SK-N-MC (cell line): ENCODE results near the gene BCAS4.

Experiments used
- DNase-seq: peaks from one replicate; pipeline ENCODE4 v3.0.0-alpha.2; 2011; ENCODE audit warnings: low read depth, low spot score
- H3K27ac ChIP-seq: fragments of 200-600 bp; sonication (generic); 2 replicates; pipeline ENCODE4 v1.5.1; 2016; ENCODE audit warnings: mixed run types
- H3K36me3 ChIP-seq: fragments of 200-600 bp; sonication (generic); 2 replicates; pipeline ENCODE4 v1.6.1; 2017; ENCODE audit warnings: antibody characterized with exemption, low read length, mixed read lengths; ENCODE audit not compliant: insufficient read depth
- H3K4me3 ChIP-seq: fragments of 200-600 bp; sonication (generic); 2 replicates; pipeline ENCODE4 v1.5.1; 2016
- H3K9ac ChIP-seq: fragments of 200-600 bp; sonication (generic); 2 replicates; pipeline ENCODE4 v1.8.0; 2017; ENCODE audit warnings: mixed run types, mixed read lengths; ENCODE audit not compliant: insufficient read length
- H3K9me3 ChIP-seq: fragments of 200-600 bp; sonication (generic); 2 replicates; pipeline ENCODE4 v1.6.1; 2017; ENCODE audit warnings: low read depth, mild to moderate bottlenecking, antibody characterized with exemption, low read length, moderate library complexity, mixed read lengths
- EZH2 ChIP-seq: fragments of 200-600 bp; sonication (generic); IDR thresholded peaks from one replicate; pipeline ENCODE4 v1.6.1; 2017; ENCODE audit warnings: antibody characterized with exemption
- FOXP2 ChIP-seq: optimal IDR thresholded peaks from 2 replicates; pipeline ENCODE3; 2011; ENCODE audit warnings: mild to moderate bottlenecking, moderate library complexity; ENCODE audit not compliant: insufficient read depth; ENCODE audit errors: extremely low read length, control extremely low read depth
- POLR2AphosphoS5 ChIP-seq: IDR thresholded peaks from 2 replicates; pipeline ENCODE4 v1.6.1; 2012; ENCODE audit warnings: mild to moderate bottlenecking, low read depth, low read length, borderline replicate concordance

The BCAS4 gene

DNA sequence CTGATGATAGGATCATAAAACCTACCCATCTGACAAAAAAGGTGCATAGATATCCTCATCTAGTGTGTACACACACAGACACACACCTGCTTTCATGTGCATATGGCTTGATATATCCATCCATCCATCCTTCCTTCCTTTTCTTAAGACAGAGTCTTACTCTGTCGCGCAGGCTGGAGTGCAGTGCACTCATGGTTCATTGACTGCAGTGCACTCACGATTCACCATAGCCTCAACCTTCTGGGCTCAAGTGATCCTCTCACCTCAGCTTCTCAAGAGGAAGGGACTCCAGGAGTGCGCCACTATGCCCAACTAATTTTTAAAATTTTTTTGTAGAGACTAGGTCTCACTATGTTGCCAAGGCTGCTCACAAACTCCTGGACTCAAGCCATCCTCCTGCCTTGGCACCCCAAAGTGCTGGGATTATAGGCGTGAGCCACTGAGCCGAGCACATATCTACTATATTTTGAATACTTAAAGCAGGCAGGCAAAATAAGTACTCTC, 109.3 kb downstream of the BCAS4 start:
- Histone ChIP-seq H3K9me3 (no peaks in the 10 kb centered on the region), H3K27ac (peak overlapping the region; percentile 34; the same call in 1 of the 2 replicates), H3K4me3 (no peak overlapping the region), H3K9ac (no peak overlapping the region), H3K36me3 (peaks cover 69% of the 10 kb centered on the region)
- DNase-seq, result no peak
- no peak for TF ChIP-seq FOXP2
- no peak for TF ChIP-seq EZH2
- TF ChIP-seq POLR2AphosphoS5, result no peak

DNA sequence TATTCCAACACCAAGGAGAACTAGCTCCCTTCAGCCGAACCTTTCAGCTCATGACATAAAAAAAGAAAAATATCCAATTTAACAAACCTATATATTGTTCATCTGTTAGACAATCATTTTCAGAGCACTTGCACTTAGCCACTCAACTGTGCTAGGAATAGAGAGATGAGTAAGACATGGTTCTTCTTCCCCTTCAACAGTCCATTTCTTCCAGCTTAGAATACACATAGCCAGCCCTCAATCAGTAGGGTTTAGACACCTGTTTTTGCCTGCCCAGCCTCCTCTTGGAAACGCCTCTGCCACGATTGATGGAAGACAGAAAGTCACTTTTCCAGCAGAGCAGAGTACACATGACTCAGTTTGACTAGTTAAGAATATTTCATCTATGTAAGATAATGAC, 114.6 kb downstream of the BCAS4 start:
- Histone ChIP-seq H3K36me3 (peaks cover 46% of the 10 kb centered on the region), H3K4me3 (no peak overlapping the region), H3K9me3 (no peaks in the 10 kb centered on the region), H3K9ac (no peak overlapping the region), H3K27ac (peak overlapping the region; percentile 94)
- TF ChIP-seq FOXP2, result no peak
- TF ChIP-seq EZH2, result no peak
- no peak for TF ChIP-seq POLR2AphosphoS5
- no peak for DNase-seq

DNA sequence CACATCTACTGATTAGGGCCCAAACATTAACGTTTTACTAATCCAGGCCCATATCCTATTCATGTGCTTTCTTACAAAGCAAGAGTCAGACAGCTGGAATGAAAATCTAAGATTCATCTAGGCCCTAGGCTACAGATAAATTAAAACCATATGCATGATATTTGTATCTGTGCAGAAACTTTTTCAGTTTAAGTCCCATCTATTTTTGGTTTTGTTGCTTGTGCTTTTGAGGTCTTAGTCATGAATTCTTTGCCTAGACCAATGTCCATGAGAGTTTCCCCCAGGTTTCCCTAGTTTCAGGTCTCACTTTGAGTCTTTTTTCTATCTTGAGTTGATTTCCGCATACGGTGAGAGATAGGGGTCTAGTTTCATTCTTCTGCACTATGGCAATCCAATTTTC, 116.2 kb downstream of the BCAS4 start:
- peak overlapping the region; percentile 94 for H3K27ac ChIP-seq
- H3K36me3 ChIP-seq, result peaks cover 46% of the 10 kb centered on the region
- peak overlapping the region; percentile 58 for H3K4me3 ChIP-seq
- TF ChIP-seq FOXP2, result no peak
- peak; percentile 38; the same call in 1 of the 2 replicates for TF ChIP-seq POLR2AphosphoS5
- H3K9me3 ChIP-seq, result no peaks in the 10 kb centered on the region
- no peak overlapping the region for H3K9ac ChIP-seq
- DNase-seq, result peak; percentile 92

DNA sequence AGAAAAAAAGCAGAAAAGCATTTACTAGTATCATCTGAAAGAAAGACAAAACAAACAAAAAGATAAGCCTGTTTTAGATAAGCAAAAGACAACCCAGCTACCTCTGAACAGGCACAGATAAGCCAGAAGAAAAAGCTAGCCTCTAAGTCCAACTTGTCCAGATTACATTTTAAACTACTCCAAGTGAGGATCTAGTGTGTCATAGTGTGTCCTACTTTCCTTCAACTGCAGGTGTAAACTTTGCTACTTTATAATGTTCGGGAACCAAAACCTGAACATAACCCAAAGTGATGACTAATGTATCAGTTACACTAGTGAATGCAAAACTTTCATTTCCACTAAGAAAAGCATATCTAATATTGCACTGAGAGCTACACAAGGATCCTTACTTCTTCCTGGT, 116.9 kb downstream of the BCAS4 start:
- peaks cover 52% of the 10 kb centered on the region for H3K36me3 ChIP-seq
- H3K9me3 ChIP-seq, result no peaks in the 10 kb centered on the region
- H3K9ac ChIP-seq, result no peak overlapping the region
- peak overlapping the region; percentile 94 for H3K27ac ChIP-seq
- peak overlapping the region; percentile 58 for H3K4me3 ChIP-seq
- no peak for TF ChIP-seq POLR2AphosphoS5
- TF ChIP-seq EZH2, result no peak
- TF ChIP-seq FOXP2, result no peak
- no peak for DNase-seq

DNA sequence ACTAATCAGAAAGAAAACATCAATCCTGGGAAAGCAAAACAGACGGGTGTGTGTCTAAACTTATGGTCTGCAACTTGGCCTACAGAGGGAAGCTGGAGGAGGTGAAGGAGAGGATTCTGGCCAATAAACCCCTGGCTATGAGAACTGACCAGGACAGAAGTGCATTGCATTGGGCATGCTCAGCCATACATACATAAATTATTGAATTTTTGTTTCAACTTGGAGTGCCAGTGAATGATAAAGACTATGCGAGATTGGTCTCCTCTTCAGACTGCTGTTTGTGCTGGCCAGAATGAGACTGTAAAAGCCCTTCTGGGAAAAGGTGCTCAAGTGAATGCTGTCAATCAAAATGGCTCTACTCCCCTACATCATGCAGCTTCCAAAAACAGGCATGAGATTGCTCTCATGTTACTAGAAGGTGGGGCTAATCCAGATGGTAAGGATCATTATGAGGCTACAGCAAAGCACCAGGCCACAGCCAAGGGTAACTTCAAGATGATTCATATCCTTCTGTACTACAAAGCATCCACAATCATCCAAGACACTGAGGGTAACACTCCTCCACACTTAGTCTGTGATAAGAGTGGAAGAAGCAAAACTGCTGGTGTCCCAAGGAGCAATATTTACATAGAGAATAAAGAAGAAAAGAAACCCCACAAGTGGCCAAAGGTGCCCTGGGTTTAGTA, 119.0 kb downstream of the BCAS4 start:
- H3K9me3 ChIP-seq, result no peaks in the 10 kb centered on the region
- H3K27ac ChIP-seq, result peak overlapping the region; percentile 69
- no peak overlapping the region for H3K4me3 ChIP-seq
- DNase-seq, result no peak
- H3K9ac ChIP-seq, result no peak overlapping the region
- H3K36me3 ChIP-seq, result peaks cover 45% of the 10 kb centered on the region
- no peak for TF ChIP-seq FOXP2
- TF ChIP-seq POLR2AphosphoS5, result no peak
- no peak for TF ChIP-seq EZH2

DNA sequence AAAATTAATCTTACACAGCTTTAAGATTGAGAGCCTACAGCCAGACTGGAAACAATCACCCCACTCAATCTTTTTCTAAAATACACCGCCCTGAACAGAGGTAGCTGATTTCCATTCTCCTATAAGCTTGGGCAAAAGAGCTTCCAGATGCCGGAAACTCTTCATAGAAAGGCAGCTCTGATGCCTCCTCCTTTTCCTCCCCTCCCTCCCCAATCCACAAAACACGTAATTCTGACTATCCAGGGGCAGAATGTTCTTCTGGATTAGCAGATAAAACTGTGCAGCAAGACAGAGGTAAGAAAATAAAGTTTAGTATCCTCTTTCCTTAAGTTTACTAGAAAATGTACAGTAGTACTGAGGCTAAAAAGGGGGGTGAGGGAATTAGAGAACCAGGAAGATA, 120.6 kb downstream of the BCAS4 start:
- Histone ChIP-seq H3K36me3 (peaks cover 38% of the 10 kb centered on the region), H3K27ac (peak overlapping the region; percentile 56; the same call in 1 of the 2 replicates), H3K4me3 (0 out of 2 replicates have a peak overlapping the region, but pooled peaks have one; percentile 1), H3K9me3 (no peaks in the 10 kb centered on the region), H3K9ac (no peak overlapping the region)
- TF ChIP-seq FOXP2, result no peak
- no peak for DNase-seq

DNA sequence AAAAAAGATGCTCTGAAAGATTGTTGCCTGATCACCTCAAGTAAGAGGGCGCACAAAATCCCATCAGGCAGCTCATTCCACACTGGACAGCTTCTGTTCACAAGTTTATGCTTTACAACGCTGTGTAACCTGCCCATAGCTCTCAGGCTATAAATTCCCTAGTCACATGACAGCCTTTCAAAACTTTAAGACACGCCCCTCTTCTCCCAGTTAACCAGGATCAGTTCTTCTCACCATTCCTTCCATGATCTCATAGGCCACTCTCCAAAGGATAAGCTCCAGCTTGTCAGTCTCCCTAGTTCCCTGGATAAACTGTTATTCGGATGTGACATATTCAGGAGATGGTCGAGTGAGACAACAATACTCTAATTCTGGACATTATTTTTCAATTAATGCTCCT, 121.4 kb downstream of the BCAS4 start:
- Histone ChIP-seq H3K9ac (peak overlapping the region; percentile 9), H3K4me3 (no peak overlapping the region; the same call in 1 of the 2 replicates), H3K36me3 (peaks cover 47% of the 10 kb centered on the region), H3K9me3 (no peaks in the 10 kb centered on the region), H3K27ac (peak overlapping the region; percentile 74)
- TF ChIP-seq POLR2AphosphoS5 (no peak), FOXP2 (no peak), EZH2 (no peak)
- no peak for DNase-seq

DNA sequence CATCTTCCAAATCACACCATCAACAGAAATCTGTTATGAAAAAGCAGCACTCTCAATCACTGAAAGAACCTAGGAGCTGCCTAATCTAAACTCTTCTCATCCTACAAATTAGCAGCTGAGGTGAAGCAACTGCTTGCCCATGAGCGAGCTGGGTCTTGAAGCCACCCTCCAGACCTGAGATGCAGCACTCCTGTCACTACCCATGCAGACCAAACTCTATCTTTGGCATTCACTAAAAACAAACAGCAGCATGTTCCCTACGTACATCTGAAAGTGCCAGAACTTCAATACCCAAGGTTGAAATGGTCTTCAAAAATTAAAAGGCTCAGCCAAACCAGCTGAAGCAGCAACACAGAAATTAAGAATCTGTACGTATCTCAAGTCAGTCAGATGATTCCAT, 122.1 kb downstream of the BCAS4 start:
- TF ChIP-seq EZH2 (no peak), FOXP2 (no peak), POLR2AphosphoS5 (no peak)
- no peak for DNase-seq
- H3K4me3 ChIP-seq, result 0 out of 2 replicates have a peak overlapping the region, but pooled peaks have one; percentile 11
- H3K36me3 ChIP-seq, result peaks cover 51% of the 10 kb centered on the region
- H3K9me3 ChIP-seq, result no peaks in the 10 kb centered on the region
- H3K27ac ChIP-seq, result peak overlapping the region; percentile 74
- peak overlapping the region; percentile 9 for H3K9ac ChIP-seq
